ENCODE data around the gene JAGN1. TPM values are rescaled to one million over a fixed set of nuclear protein-coding genes. Genes with fewer than 3 reads are reported as not detected.
A peak's percentile ranks its signal among the peaks of the same experiment; 100 is the strongest.

The JAGN1 gene
- total and polyA plus RNA-seq, 9 of the 15 experiments (the other 6 are each of a cell fraction or from before 2014, with no cell fraction given), result 31.6 to 77.8 (median 40.3) TPM

DNA sequence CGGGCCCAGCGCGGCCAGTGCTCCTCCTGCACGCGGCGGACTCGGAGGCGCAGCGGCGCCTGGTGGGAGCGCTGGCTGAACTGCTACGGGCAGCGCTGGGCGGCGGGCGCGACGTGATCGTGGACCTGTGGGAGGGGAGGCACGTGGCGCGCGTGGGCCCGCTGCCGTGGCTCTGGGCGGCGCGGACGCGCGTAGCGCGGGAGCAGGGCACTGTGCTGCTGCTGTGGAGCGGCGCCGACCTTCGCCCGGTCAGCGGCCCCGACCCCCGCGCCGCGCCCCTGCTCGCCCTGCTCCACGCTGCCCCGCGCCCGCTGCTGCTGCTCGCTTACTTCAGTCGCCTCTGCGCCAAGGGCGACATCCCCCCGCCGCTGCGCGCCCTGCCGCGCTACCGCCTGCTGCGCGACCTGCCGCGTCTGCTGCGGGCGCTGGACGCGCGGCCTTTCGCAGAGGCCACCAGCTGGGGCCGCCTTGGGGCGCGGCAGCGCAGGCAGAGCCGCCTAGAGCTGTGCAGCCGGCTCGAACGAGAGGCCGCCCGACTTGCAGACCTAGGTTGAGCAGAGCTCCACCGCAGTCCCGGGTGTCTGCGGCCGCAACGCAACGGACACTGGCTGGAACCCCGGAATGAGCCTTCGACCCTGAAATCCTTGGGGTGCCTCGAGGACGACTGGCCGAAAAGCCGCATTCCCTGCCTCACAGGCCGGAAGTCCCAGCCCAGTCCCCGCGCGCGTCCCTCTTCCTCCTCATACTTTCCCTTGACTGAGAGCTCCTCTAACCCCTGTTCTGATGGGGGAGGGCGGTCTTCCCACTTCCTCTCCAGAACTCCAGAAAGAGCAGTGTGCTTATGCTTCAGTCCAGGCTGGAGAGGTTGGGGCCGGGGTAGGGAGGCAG, 25.1 kb downstream of the JAGN1 start (continued):
- TF ChIP-seq ZBTB33 (CRISPR knock-in tag; IDR thresholded peaks at IDR 0.05) (peak; percentile 87), ZNF165 (CRISPR knock-in tag; IDR thresholded peaks at IDR 0.05; ENCODE audit: borderline replicate concordance) (no peak), NBN (IDR thresholded peaks at IDR 0.05; ENCODE audit: low read depth) (no peak)

DNA sequence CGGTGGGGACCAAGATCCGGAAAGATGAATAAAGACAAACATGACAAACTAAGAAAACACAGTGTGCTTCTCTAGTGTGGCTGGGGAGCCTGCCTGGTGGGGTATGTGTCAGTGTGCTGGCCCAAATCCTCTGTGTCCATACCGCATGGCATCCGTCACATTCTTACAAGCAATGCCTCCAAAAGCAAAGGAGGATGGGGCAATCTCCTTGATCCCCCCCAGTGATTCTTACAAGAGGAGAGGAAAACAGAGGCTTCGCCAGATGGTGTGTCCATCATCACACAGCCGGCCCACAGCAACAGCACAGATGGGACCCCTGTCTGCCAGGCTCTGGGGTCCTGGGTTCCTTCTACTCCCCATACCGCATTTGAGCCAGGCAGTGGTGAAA, 25.9 kb downstream of the JAGN1 start:
- ATAC-seq (no peak), FAIRE-seq (no peak), DNase-seq (ENCODE audit: extremely low read depth in 1 of 4, low spot score in 3 of 4) (no peak)
- Histone ChIP-seq H3K4me1 (replicated peaks in 1 of 2; ENCODE audit: control insufficient read depth in 2 of 2, insufficient read depth in 2 of 2, low read length in 2 of 2) (peaks cover 29 to 48% of the 10 kb centered on the region in 2 experiments), H3K4me2 (ENCODE audit: insufficient read depth, low read length) (peak overlapping the region; percentile 87), H3K9me3 (replicated peaks; ENCODE audit: control insufficient read depth, insufficient read depth, low read depth, low read length) (no peaks in the 10 kb centered on the region), H3K79me2 (ENCODE audit: control insufficient read depth, insufficient read depth, low read length) (no peaks in the 10 kb centered on the region), H2AFZ (ENCODE audit: low read depth, low read length) (peak overlapping the region; percentile 94), H3K36me3 (ENCODE audit: control insufficient read depth, insufficient read depth, low read length) (no peaks in the 10 kb centered on the region), H3K9me1 (ENCODE audit: control insufficient read depth, insufficient read depth, low read length) (peaks cover 3% of the 10 kb centered on the region), H3K4me3 (peak overlapping the region; percentile 39), H4K20me1 (replicated peaks; ENCODE audit: control insufficient read depth, insufficient read depth, low read length) (no peaks in the 10 kb centered on the region), H3K27ac (ENCODE audit: extremely low read depth, low read depth, low read length) (peak overlapping the region; percentile 51; the same call in 2 of the 3 replicates), H3K9ac (ENCODE audit: insufficient read depth in 1 of 2, low read depth in 2 of 2, low read length in 2 of 2) (peak overlapping the region; percentile 73 to 91; a peak in 3 of 4 replicates), H3K27me3 (ENCODE audit: control insufficient read depth in 2 of 2, insufficient read depth in 2 of 2, low read length in 2 of 2) (no peaks in the 10 kb centered on the region)
- intact Hi-C loops (cut with micrococcal nuclease), result loop anchor here (5.0 kb wide), 1 partner anchor 54 kb away; no protein-coding TSS in a partner anchor
- no TSS peak for BruUV-seq (replicated peaks)
- WGBS (ENCODE audit: insufficient coverage, low coverage, missing lambda C conversion rate), result 87% methylated on average over 7 of the region's 7 CpGs
- CTCF ChIA-PET (ENCODE audit: low intra/inter-chr PET ratio), result no interaction called here
- in situ Hi-C loops (cut with MboI), result no loop called here
- POLR2A ChIA-PET, result interaction anchor here (0.7 to 1.9 kb wide), 10 partner anchors 8 to 140 kb away, joined by 3 to 8 read pairs (median 4); partner anchors contain the start of gene CRELD1
- TF ChIP-seq, protein P1, sequence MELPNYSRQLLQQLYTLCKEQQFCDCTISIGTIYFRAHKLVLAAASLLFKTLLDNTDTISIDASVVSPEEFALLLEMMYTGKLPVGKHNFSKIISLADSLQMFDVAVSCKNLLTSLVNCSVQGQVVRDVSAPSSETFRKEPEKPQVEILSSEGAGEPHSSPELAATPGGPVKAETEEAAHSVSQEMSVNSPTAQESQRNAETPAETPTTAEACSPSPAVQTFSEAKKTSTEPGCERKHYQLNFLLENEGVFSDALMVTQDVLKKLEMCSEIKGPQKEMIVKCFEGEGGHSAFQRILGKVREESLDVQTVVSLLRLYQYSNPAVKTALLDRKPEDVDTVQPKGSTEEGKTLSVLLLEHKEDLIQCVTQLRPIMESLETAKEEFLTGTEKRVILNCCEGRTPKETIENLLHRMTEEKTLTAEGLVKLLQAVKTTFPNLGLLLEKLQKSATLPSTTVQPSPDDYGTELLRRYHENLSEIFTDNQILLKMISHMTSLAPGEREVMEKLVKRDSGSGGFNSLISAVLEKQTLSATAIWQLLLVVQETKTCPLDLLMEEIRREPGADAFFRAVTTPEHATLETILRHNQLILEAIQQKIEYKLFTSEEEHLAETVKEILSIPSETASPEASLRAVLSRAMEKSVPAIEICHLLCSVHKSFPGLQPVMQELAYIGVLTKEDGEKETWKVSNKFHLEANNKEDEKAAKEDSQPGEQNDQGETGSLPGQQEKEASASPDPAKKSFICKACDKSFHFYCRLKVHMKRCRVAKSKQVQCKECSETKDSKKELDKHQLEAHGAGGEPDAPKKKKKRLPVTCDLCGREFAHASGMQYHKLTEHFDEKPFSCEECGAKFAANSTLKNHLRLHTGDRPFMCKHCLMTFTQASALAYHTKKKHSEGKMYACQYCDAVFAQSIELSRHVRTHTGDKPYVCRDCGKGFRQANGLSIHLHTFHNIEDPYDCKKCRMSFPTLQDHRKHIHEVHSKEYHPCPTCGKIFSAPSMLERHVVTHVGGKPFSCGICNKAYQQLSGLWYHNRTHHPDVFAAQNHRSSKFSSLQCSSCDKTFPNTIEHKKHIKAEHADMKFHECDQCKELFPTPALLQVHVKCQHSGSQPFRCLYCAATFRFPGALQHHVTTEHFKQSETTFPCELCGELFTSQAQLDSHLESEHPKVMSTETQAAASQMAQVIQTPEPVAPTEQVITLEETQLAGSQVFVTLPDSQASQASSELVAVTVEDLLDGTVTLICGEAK (IDR thresholded peaks at IDR 0.05), result 0 out of 2 replicates have a peak, but pooled peaks have one; percentile 19
- TF ChIP-seq, protein P1 (CRISPR knock-in tag; IDR thresholded peaks at IDR 0.05), result no peak
- TF ChIP-seq, protein P2, sequence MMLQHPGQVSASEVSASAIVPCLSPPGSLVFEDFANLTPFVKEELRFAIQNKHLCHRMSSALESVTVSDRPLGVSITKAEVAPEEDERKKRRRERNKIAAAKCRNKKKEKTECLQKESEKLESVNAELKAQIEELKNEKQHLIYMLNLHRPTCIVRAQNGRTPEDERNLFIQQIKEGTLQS (IDR thresholded peaks at IDR 0.05), result no peak
- TF ChIP-seq, protein P2 (CRISPR knock-in tag; conservative IDR thresholded peaks at IDR 0.05), result 0 out of 2 replicates have a peak, but pooled peaks have one; percentile 17

Measured in K562 (cell line).